GM12878 (cell line): ENCODE measurements around the gene RAP1GAP2. TPM values are rescaled to one million over a fixed set of nuclear protein-coding genes. Genes with fewer than 3 reads are reported as not detected.

ENCODE experiments used
- ATAC-seq: fragments of 200-7000 bp; cut with Tn5 transposase; 3 replicates; pipeline ENCODE4 v1.9.1; 2020; ENCODE audit warnings: mild to moderate bottlenecking, moderate library complexity
- BruUV-seq: library from RNA; stranded (reverse); fragments of 400-500 nt; replicated peaks from 2 replicates; lab custom pipeline; 2021; lab: Mats Ljungman, UMichigan
- CTCF ChIA-PET: fragments of 300-600 bp; sonication (Branson Sonifier 250); formaldehyde crosslinking; extraction: SDS; loops from one replicate; lab custom pipeline; 2021; ENCODE audit warnings: inconsistent platforms; lab: Yijun Ruan, JAX
- POLR2A ChIA-PET: fragments of 350-600 bp; formaldehyde crosslinking; extraction: SDS; loops from one replicate; lab custom pipeline; 2021; ENCODE audit warnings: inconsistent platforms; lab: Charles Lee
- RAD21 ChIA-PET: fragments of 300-600 bp; sonication (Branson Sonifier 250); formaldehyde crosslinking; loops from one replicate; lab custom pipeline; 2023; ENCODE audit warnings: antibody characterized with exemption; ENCODE audit not compliant: unreplicated experiment; lab: Charles Lee
- SMC1A ChIA-PET: fragments of 300-600 bp; sonication (Branson Sonifier 250); formaldehyde crosslinking; loops from one replicate; lab custom pipeline; 2023; ENCODE audit not compliant: unreplicated experiment, uncharacterized antibody; lab: Charles Lee
- DNase-seq: peaks from one replicate; pipeline ENCODE4 v3.0.0-alpha.2; 2011; ENCODE audit warnings: low read depth, low spot score
- FAIRE-seq: peaks from 3 replicates; lab custom pipeline; 2011; peaks lifted over from hg19 to GRCh38; lab: Jason Lieb, UNC
- H2AFZ ChIP-seq: 2 replicates; pipeline ENCODE4 v1.6.0; 2011; ENCODE audit warnings: low read depth, low read length, control low read depth; ENCODE audit not compliant: control insufficient read depth
- H3K27ac ChIP-seq: 2 replicates; pipeline ENCODE4 v1.5.1; 2011; ENCODE audit warnings: control low read depth; ENCODE audit not compliant: control insufficient read depth, insufficient read depth
- H3K27me3 ChIP-seq, 2 experiments: replicated peaks in 1 of 2; 2 replicates each; pipeline versions ENCODE4 v1.6.0 to v1.6.1; 2011; ENCODE audit warnings: low read length in 1 of 2; ENCODE audit not compliant: control insufficient read depth in 2 of 2, insufficient read depth in 2 of 2
- H3K36me3 ChIP-seq, 2 experiments: 2 replicates each; pipeline ENCODE4 v1.5.1; 2011; ENCODE audit warnings: low read length in 1 of 2; ENCODE audit not compliant: control insufficient read depth in 2 of 2, insufficient read depth in 2 of 2
- H3K4me1 ChIP-seq: 2 replicates; pipeline ENCODE4 v1.6.1; 2011; ENCODE audit warnings: mild to moderate bottlenecking, low read length, moderate library complexity, mixed read lengths; ENCODE audit not compliant: control insufficient read depth, insufficient read depth
- H3K4me2 ChIP-seq: 2 replicates; pipeline ENCODE4 v1.6.0; 2011; ENCODE audit warnings: control low read depth; ENCODE audit not compliant: control insufficient read depth, insufficient read depth
- H3K4me3 ChIP-seq: fragments of 200-600 bp; sonication (generic); 2 replicates; pipeline ENCODE4 v1.5.1; 2016
- H3K79me2 ChIP-seq: 2 replicates; pipeline ENCODE4 v1.6.0; 2011; ENCODE audit warnings: low read length; ENCODE audit not compliant: control insufficient read depth, insufficient read depth
- H3K9ac ChIP-seq: 2 replicates; pipeline ENCODE4 v1.8.0; 2011; ENCODE audit warnings: low read length, control low read depth, mixed read lengths; ENCODE audit not compliant: control insufficient read depth, insufficient read depth
- H3K9me3 ChIP-seq: replicated peaks from 3 replicates; pipeline ENCODE4 v1.5.1; 2011; ENCODE audit warnings: mild to moderate bottlenecking, low read length; ENCODE audit not compliant: control insufficient read depth, insufficient read depth
- H4K20me1 ChIP-seq: 2 replicates; pipeline ENCODE4 v1.6.0; 2011; ENCODE audit not compliant: control insufficient read depth, insufficient read depth
- HDAC6 ChIP-seq: fragments of 200-600 bp; sonication (generic); IDR thresholded peaks from one replicate; pipeline ENCODE4 v1.8.0; 2017; ENCODE audit warnings: antibody characterized with exemption; ENCODE audit not compliant: unreplicated experiment
- POLR2AphosphoS5 ChIP-seq: IDR thresholded peaks from 2 replicates; pipeline ENCODE4 v1.6.1; 2011; ENCODE audit warnings: mild to moderate bottlenecking, low read length, inconsistent platforms
- STAT1 ChIP-seq: fragments of 450-650 bp; conservative IDR thresholded peaks from 2 replicates; pipeline ENCODE4 v1.6.1; 2014; ENCODE audit warnings: antibody characterized with exemption, mild to moderate bottlenecking
- ZZZ3 ChIP-seq: IDR thresholded peaks from 2 replicates; pipeline ENCODE4 v1.6.1; 2011; ENCODE audit warnings: low read depth; ENCODE audit not compliant: control insufficient read depth, insufficient read length
- WGBS: methylation state at CpG from one replicate; pipeline ENCODE4 v1.1.6; 2016; ENCODE audit warnings: low lambda C conversion rate; ENCODE audit not compliant: insufficient replicate concordance, insufficient coverage; ENCODE audit errors: missing lambda C conversion rate; 5-methylcytosine and 5-hydroxymethylcytosine counted together
- in situ Hi-C: fragments of 300-500 bp; cut with MboI; formaldehyde crosslinking; loops from 9 replicates; pipeline ENCODE4 v1.14.3; 2018; ENCODE audit warnings: mixed read lengths
- intact Hi-C: fragments of 100-400 bp; cut with micrococcal nuclease; formaldehyde crosslinking; loops from one replicate; pipeline ENCODE4 v1.14.2; 2022; ENCODE audit not compliant: unreplicated experiment
- polyA plus RNA-seq, 11 experiments: library from polyadenylated mRNA; depleted of rRNA in 4 of 11; unstranded in 6 of 11; stranded (reverse) in 5 of 11; fragments of >200 nt; fragmentation: Nextera tagmentation in 4 of 11; fragmentation: Illumina TruSeq in 1 of 11; extraction: Ambion mirVana in 4 of 11; extraction: Trizol in 1 of 11; gene quantifications; 1 replicate in 1 of 11; 2 replicates in 10 of 11; pipeline versions ENCODE4 v1.2.1 to v1.2.3, GENCODE V29; 2011 to 2016; ENCODE audit warnings: inconsistent platforms in 2 of 11, missing spikeins in 2 of 11, low read depth in 1 of 11
- total RNA-seq, 4 experiments: library from RNA; depleted of rRNA in 3 of 4; stranded (reverse); fragments of >200 nt in 3 of 4; fragmentation: Illumina TruSeq in 1 of 4; extraction: Trizol in 1 of 4; gene quantifications; 2 replicates each; pipeline versions ENCODE4 v1.2.1 to v1.2.3, GENCODE V29; 2013 to 2021
- TF ChIP-seq, protein P1 (sequence below): fragments of 150-350 bp; IDR thresholded peaks from 2 replicates; pipeline ENCODE4 v1.6.1; 2016; ENCODE audit warnings: low read depth, low read length
- TF ChIP-seq, protein P2 (sequence below): IDR thresholded peaks from 2 replicates; pipeline ENCODE4 v1.6.1; 2011; ENCODE audit warnings: low read depth, low read length, improper control_type of control experiment, borderline replicate concordance
- TF ChIP-seq, protein P3 (sequence below): IDR thresholded peaks from 2 replicates; pipeline ENCODE4 v1.6.1; 2011; ENCODE audit warnings: mild to moderate bottlenecking, low read depth, low read length, moderate library complexity; ENCODE audit not compliant: insufficient replicate concordance

Gene RAP1GAP2
- total and polyA plus RNA-seq, 10 of the 15 experiments (the other 5 are each of a cell fraction or from before 2014, with no cell fraction given): 0.03 to 0.95 (median 0.49) TPM; not detected in 2

DNA sequence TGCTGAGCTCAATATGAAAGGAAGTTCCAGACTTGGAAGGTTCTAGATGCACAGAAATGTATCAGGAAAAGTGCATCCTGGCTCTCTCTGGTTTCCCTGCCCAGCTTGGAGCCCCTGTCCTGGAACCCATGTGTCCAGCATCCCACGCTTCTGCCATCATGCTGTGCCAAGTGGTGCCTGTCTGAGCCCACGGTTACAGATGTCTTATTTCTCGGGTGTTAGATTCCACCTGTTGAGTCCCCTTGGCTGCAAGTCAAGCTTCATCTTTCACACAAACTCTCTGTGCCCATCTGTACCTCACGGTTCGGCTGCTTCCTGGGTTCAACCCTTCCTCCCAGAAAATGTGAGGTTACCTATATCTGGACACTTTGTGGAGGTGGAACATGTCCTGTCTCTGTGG, 244.6 kb downstream of the RAP1GAP2 start:
- Histone ChIP-seq H3K4me2 (no peak overlapping the region), H3K4me1 (no peaks in the 10 kb centered on the region), H3K4me3 (no peak overlapping the region), H3K79me2 (no peaks in the 10 kb centered on the region), H2AFZ (no peak overlapping the region), H3K27me3 (no peaks in the 10 kb centered on the region), H3K9ac (no peak overlapping the region), H3K9me3 (no peaks in the 10 kb centered on the region; the same call in 2 of the 3 replicates), H4K20me1 (no peaks in the 10 kb centered on the region), H3K27ac (no peak overlapping the region), H3K36me3 (no peaks in the 10 kb centered on the region)
- no TSS peak for BruUV-seq
- TF ChIP-seq, protein P1, sequence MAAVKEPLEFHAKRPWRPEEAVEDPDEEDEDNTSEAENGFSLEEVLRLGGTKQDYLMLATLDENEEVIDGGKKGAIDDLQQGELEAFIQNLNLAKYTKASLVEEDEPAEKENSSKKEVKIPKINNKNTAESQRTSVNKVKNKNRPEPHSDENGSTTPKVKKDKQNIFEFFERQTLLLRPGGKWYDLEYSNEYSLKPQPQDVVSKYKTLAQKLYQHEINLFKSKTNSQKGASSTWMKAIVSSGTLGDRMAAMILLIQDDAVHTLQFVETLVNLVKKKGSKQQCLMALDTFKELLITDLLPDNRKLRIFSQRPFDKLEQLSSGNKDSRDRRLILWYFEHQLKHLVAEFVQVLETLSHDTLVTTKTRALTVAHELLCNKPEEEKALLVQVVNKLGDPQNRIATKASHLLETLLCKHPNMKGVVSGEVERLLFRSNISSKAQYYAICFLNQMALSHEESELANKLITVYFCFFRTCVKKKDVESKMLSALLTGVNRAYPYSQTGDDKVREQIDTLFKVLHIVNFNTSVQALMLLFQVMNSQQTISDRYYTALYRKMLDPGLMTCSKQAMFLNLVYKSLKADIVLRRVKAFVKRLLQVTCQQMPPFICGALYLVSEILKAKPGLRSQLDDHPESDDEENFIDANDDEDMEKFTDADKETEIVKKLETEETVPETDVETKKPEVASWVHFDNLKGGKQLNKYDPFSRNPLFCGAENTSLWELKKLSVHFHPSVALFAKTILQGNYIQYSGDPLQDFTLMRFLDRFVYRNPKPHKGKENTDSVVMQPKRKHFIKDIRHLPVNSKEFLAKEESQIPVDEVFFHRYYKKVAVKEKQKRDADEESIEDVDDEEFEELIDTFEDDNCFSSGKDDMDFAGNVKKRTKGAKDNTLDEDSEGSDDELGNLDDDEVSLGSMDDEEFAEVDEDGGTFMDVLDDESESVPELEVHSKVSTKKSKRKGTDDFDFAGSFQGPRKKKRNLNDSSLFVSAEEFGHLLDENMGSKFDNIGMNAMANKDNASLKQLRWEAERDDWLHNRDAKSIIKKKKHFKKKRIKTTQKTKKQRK: no peak
- TF ChIP-seq, protein P2, sequence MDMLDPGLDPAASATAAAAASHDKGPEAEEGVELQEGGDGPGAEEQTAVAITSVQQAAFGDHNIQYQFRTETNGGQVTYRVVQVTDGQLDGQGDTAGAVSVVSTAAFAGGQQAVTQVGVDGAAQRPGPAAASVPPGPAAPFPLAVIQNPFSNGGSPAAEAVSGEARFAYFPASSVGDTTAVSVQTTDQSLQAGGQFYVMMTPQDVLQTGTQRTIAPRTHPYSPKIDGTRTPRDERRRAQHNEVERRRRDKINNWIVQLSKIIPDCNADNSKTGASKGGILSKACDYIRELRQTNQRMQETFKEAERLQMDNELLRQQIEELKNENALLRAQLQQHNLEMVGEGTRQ: no peak
- TF ChIP-seq STAT1 (no peak), ZZZ3 (no peak), HDAC6 (no peak), POLR2AphosphoS5 (no peak)
- TF ChIP-seq, protein P3, sequence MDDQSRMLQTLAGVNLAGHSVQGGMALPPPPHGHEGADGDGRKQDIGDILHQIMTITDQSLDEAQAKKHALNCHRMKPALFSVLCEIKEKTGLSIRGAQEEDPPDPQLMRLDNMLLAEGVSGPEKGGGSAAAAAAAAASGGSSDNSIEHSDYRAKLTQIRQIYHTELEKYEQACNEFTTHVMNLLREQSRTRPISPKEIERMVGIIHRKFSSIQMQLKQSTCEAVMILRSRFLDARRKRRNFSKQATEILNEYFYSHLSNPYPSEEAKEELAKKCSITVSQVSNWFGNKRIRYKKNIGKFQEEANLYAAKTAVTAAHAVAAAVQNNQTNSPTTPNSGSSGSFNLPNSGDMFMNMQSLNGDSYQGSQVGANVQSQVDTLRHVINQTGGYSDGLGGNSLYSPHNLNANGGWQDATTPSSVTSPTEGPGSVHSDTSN: no peak
- POLR2A ChIA-PET: no interaction called here
- RAD21 ChIA-PET: no interaction called here
- SMC1A ChIA-PET: no interaction called here
- no peak for DNase-seq
- FAIRE-seq: no peak
- no peak for ATAC-seq
- in situ Hi-C loops: loop anchor here (5.0 kb wide), 1 partner anchor 601 kb away; no protein-coding TSS in a partner anchor
- WGBS: 39% methylated on average over 5 of the region's 5 CpGs
- CTCF ChIA-PET: interaction anchor here (1.5 kb wide), 1 partner anchor 9 kb away, joined by 3 read pairs; no protein-coding TSS in a partner anchor
- intact Hi-C loops: loop anchor here (10.0 kb wide), 2 partner anchors 604 to 694 kb away; no protein-coding TSS in a partner anchor
